Measurements from ENCODE around the gene SORT1.

- TF ChIP-seq CTCF (IDR thresholded peaks at IDR 0.05), result no peak
- no peak for TF ChIP-seq POLR2A (IDR thresholded peaks at IDR 0.05)
These were observed 45.8 kb upstream of the SORT1 start for GRCh38 chr1:109443476-109443875.

Measured in Peyer's patch (tissue), 4 donors.